AG04450 (cell line): ENCODE measurements around the gene SCN4A. TPM values are rescaled to one million over a fixed set of nuclear protein-coding genes. Genes with fewer than 3 reads are reported as not detected.
"Not testable (repeated sequence)": the region's sequence is repeated elsewhere in the genome, so short reads cannot be mapped to it uniquely, and the experiment has no call there.

ENCODE experiments used
- CTCF ChIA-PET: fragments of 300-600, 350-600 bp; formaldehyde crosslinking; extraction: SDS; loops from one replicate; lab custom pipeline; 2022; ENCODE audit warnings: antibody characterized with exemption, inconsistent platforms; lab: Charles Lee
- POLR2A ChIA-PET: fragments of 350-600 bp; formaldehyde crosslinking; extraction: SDS; loops from one replicate; lab custom pipeline; 2021; ENCODE audit warnings: antibody characterized with exemption, inconsistent platforms; lab: Yijun Ruan, JAX
- DNase-seq: peaks from one replicate; pipeline ENCODE4 v3.0.0-alpha.2; 2011; ENCODE audit warnings: low read depth, low spot score
- H3K27ac ChIP-seq: one replicate; pipeline ENCODE4 v1.5.1; 2012; ENCODE audit warnings: low read depth, low read length, control low read depth
- H3K27me3 ChIP-seq: one replicate; pipeline ENCODE4 v1.6.0; 2012; ENCODE audit warnings: low read length; ENCODE audit not compliant: control insufficient read depth, insufficient read depth
- H3K4me3 ChIP-seq: 2 replicates; pipeline ENCODE4 v1.5.1; 2011; ENCODE audit warnings: mild to moderate bottlenecking, low read depth, low read length, control low read depth
- H3K9me3 ChIP-seq: 2 replicates; pipeline ENCODE4 v1.5.1; 2012; ENCODE audit warnings: low read length; ENCODE audit not compliant: control insufficient read depth, insufficient read depth
- polyA plus RNA-seq: library from polyadenylated mRNA; depleted of rRNA; stranded (reverse); fragments of >200 nt; gene quantifications from 2 replicates; pipeline ENCODE4 v1.2.3, GENCODE V29; 2011
- TF ChIP-seq, protein P1 (sequence below): IDR thresholded peaks from 2 replicates; pipeline ENCODE4 v1.5.1; 2011; ENCODE audit warnings: low read depth, low read length, control low read depth, inconsistent platforms

SCN4A gene
- polyA plus RNA-seq, 1 experiment: 0.01 TPM

DNA sequence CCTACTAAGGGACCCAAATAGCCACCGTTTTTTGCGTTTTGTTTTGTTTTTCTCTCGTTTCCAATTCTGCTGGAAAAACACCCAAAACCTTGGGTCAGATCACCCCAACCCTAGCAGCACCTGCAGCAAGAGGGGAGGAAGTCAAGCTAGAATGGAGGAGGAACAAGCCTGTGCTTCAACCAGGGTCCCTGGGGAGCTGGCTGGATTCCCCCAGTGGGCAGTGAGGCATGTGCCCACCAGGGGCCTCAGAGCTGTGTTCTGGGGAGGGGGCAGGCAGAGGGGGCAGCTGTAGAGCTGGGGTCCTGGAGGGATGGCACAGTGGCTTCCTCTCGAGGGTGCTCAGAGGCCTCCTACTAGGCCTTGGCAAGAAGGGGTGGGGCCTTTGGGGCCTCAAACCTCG, 47.1 kb downstream of the SCN4A start:
- Histone ChIP-seq H3K27me3 (peaks cover 4% of the 10 kb centered on the region), H3K4me3 (no peak overlapping the region), H3K9me3 (no peaks in the 10 kb centered on the region), H3K27ac (no peak overlapping the region)
- ChIA-PET CTCF (interaction anchor here (0.9 to 1.4 kb wide), 2 partner anchors 22 to 103 kb away, joined by 3 to 5 read pairs; no protein-coding TSS in a partner anchor), POLR2A (no interaction called here)
- TF ChIP-seq, protein P1, sequence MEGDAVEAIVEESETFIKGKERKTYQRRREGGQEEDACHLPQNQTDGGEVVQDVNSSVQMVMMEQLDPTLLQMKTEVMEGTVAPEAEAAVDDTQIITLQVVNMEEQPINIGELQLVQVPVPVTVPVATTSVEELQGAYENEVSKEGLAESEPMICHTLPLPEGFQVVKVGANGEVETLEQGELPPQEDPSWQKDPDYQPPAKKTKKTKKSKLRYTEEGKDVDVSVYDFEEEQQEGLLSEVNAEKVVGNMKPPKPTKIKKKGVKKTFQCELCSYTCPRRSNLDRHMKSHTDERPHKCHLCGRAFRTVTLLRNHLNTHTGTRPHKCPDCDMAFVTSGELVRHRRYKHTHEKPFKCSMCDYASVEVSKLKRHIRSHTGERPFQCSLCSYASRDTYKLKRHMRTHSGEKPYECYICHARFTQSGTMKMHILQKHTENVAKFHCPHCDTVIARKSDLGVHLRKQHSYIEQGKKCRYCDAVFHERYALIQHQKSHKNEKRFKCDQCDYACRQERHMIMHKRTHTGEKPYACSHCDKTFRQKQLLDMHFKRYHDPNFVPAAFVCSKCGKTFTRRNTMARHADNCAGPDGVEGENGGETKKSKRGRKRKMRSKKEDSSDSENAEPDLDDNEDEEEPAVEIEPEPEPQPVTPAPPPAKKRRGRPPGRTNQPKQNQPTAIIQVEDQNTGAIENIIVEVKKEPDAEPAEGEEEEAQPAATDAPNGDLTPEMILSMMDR: no peak
- DNase-seq: no peak

DNA sequence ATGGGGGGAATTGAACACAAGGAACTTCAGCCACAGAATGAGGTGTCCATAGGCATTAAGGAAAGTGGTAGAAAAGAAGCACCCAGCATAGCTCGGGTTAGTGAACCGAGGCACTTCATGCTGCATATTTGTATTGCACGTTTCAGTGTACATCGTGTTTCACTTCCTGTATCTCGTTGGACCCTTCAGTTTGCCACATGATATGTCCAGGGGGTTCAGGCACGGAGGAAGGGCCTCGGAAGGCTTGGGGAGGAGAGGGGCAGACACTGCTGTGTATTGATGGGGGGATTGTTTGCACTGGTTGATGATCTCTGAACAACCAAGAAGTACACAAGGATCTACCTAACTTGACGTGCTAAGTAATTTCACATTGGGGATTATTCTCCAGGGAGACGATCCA, 50.3 kb downstream of the SCN4A start:
- CTCF ChIA-PET: interaction anchor here (0.9 to 1.9 kb wide), 3 partner anchors 11 to 106 kb away, joined by 3 to 9 read pairs (median 4); partner anchors contain the start of gene CSHL1
- POLR2A ChIA-PET, H3K27ac ChIP-seq, H3K4me3 ChIP-seq, H3K9me3 ChIP-seq, DNase-seq: not testable (repeated sequence)
- H3K27me3 ChIP-seq: peaks cover 11% of the 10 kb centered on the region

DNA sequence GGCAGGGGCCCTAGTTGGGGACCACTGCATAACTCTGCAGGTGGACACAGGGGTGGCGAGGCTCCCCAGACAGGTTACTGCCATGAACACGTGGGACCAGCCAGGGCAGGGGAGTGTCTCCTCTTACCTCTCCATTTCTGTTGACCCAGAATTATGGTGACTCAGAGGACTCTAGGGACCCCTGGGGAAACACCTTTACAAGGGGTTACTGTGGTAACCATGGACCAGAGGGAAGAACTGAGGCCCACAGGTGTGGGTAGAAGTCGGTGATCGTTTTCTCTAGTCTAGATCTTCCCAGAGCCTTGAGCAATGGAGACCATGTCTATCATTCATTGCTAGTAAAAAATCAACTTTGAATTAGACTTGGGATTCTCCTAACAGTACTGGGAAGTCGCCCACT, 51.9 kb downstream of the SCN4A start:
- H3K27me3 ChIP-seq: peaks cover 16% of the 10 kb centered on the region
- H3K4me3 ChIP-seq, POLR2A ChIA-PET, H3K27ac ChIP-seq, H3K9me3 ChIP-seq, DNase-seq: not testable (repeated sequence)
- CTCF ChIA-PET: interaction anchor here (1.0 to 4.6 kb wide), 8 partner anchors 9 to 215 kb away, joined by 3 to 110 read pairs (median 16); partner anchors contain the start of gene CD79B

DNA sequence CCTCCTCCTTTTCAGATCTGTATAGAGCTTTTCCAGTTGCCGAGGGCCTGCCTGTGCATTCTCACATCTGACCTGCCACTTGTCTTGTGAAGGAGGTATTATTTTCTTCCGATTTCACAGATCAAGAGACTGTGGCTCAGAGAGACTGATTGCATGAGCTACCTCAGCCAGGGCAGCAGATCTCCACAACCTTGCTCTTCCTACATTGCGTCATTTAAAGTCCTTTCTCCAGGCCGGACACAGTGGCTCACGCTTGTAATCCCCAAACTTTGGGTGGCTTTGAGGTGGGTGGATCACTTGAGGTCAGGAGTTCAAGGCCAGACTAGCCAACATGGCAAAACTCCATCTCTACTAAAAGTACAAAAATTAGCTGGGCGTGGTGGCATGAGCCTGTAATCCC, 52.7 kb downstream of the SCN4A start:
- H3K9me3 ChIP-seq, DNase-seq, POLR2A ChIA-PET, H3K27ac ChIP-seq, H3K4me3 ChIP-seq: not testable (repeated sequence)
- peaks cover 20% of the 10 kb centered on the region for H3K27me3 ChIP-seq
- CTCF ChIA-PET: interaction anchor here (0.7 to 4.6 kb wide), 26 partner anchors 10 to 442 kb away, joined by 3 to 110 read pairs (median 6); partner anchors contain the start of genes CD79B and ICAM2

DNA sequence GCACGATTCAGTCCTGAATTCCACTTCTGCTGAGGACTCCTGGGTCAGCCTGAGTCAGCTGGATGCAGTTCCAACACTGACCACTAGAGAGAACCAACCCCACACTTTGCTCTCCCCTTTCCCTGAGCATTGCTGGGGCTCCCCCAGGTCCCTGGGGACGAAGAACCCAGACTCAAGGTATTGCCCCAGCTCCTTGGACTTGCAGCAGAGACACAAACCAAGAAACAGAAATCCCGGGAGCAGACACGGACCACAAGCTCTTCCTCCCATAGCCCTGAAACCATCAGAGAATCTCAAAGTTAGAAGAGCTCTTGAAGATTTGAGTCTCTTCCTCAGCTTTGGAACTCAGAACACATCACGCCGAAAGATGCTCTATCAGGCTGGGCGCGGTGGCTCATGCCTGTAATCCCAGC, 53.4 kb downstream of the SCN4A start:
- no peaks in the 10 kb centered on the region; the same call in 1 of the 2 replicates for H3K9me3 ChIP-seq

DNA sequence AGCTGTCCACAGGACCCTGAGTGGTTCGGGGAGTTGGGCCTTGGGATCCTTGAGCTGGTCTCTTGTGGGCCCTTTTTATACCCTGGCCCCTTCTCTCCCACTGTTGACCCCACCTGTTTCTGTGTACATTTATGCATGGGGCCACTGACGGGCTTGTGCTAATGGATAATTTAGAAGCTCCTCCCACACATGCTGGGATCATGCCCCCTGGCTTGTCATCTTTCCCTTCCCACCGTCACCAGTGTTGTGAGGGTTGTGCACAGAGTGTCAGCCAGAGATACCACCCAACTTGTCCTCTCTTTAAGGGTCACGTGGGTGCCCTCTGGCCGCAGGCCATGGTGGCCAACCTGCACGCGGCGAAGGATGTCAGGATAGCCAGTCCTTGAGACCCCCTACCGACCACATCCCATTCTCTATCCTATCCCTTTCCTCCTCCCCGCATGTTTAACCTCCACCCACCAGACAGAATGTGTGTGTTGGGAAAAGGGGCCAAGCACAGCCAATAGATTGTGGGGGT, 53.9 kb downstream of the SCN4A start, which contains the start of gene GH1:
TSS of gene GH1 (minus strand) at position 51 of the 517 bp plus-strand sequence. CDS start 63 bp downstream, outside the sequence.
- CTCF ChIA-PET: interaction anchor here (0.7 to 4.6 kb wide), 25 partner anchors 9 to 372 kb away, joined by 3 to 110 read pairs (median 5); partner anchors contain the start of genes CD79B and ICAM2
- peaks cover 20% of the 10 kb centered on the region for H3K27me3 ChIP-seq
- H3K4me3 ChIP-seq, DNase-seq, POLR2A ChIA-PET, H3K9me3 ChIP-seq, H3K27ac ChIP-seq: not testable (repeated sequence)

More for the DNA sequence above, 53.4 kb downstream of the SCN4A start:
- ChIA-PET CTCF (interaction anchor here (0.7 to 4.6 kb wide), 29 partner anchors 8 to 372 kb away, joined by 3 to 110 read pairs (median 6); partner anchors contain the start of genes CD79B and ICAM2), POLR2A (no interaction called here)
- DNase-seq: peak; percentile 15
- TF ChIP-seq, protein P1: peak; percentile 94
- no peak overlapping the region for H3K27ac ChIP-seq
- peaks cover 20% of the 10 kb centered on the region for H3K27me3 ChIP-seq
- H3K4me3 ChIP-seq: no peak overlapping the region

DNA sequence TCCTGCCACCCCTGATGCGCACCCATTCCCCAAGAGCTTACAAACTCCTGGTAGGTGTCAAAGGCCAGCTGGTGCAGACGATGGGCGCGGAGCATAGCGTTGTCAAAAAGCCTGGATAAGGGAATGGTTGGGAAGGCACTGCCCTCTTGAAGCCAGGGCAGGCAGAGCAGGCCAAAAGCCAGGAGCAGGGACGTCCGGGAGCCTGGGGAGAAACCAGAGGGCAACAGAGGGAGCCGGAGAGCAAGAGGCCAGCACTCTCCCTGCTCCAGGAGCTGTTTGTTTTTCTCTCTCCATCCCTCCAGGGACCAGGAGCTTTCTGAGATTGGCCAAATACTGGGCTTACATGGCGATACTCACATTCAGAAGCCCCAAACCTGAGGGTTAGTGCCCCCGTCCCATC, 54.4 kb downstream of the SCN4A start:
- TF ChIP-seq, protein P1: peak; percentile 9; the same call in 1 of the 2 replicates
- ChIA-PET POLR2A (no interaction called here), CTCF (interaction anchor here (0.7 to 4.6 kb wide), 17 partner anchors 11 to 236 kb away, joined by 3 to 110 read pairs (median 5); partner anchors contain the start of genes CD79B and ICAM2)
- Histone ChIP-seq H3K27me3 (peaks cover 25% of the 10 kb centered on the region), H3K27ac (no peak overlapping the region), H3K4me3 (no peak overlapping the region), H3K9me3 (no peaks in the 10 kb centered on the region; the same call in 1 of the 2 replicates)
- DNase-seq: no peak
